Sigmoid colon (tissue), 7 donors: Measurements from ENCODE around the gene SYK. TPM values are rescaled to one million over a fixed set of nuclear protein-coding genes. Genes with fewer than 3 reads are reported as not detected.

Experiments used
- DNase-seq: peaks from one replicate; pipeline ENCODE4 v3.0.0-alpha.2; 2019
- H3K27ac ChIP-seq, 4 donors: fragments of 200-600 bp; sonication (generic); one replicate each; pipeline ENCODE4 v1.5.1; 2016 to 2019; ENCODE audit warnings: mild to moderate bottlenecking in 1 of 4
- H3K27me3 ChIP-seq, 3 donors: fragments of 200-600 bp; sonication (generic); one replicate each; pipeline ENCODE4 v1.5.1; 2019; ENCODE audit warnings: mild to moderate bottlenecking in 1 of 3
- H3K36me3 ChIP-seq, 4 donors: fragments of 200-600 bp; sonication (generic); one replicate each; pipeline ENCODE4 v1.5.1; 2016 to 2019
- H3K4me1 ChIP-seq, 4 donors: fragments of 200-600 bp; sonication (generic); one replicate each; pipeline ENCODE4 v1.5.1; 2017 to 2019
- H3K4me3 ChIP-seq, 4 donors: fragments of 200-600 bp; sonication (generic); one replicate each; pipeline ENCODE4 v1.5.1; 2017 to 2019; ENCODE audit warnings: mild to moderate bottlenecking in 2 of 4, moderate library complexity in 1 of 4
- H3K9me3 ChIP-seq, 4 donors: fragments of 200-600 bp in 3 of 4; sonication (generic) in 3 of 4; one replicate each; pipeline versions ENCODE4 v1.5.1 to v1.6.1; 2013 to 2019
- EP300 ChIP-seq, 4 donors: sonication (generic); formaldehyde crosslinking; IDR thresholded peaks; one replicate each; pipeline ENCODE4 v1.6.1; 2017; ENCODE audit warnings: antibody characterized with exemption in 4 of 4
- POLR2A ChIP-seq, 2 donors: fragments of 450-650 bp; IDR thresholded peaks; one replicate each; pipeline ENCODE4 v1.6.1; 2016; ENCODE audit warnings: antibody characterized with exemption in 2 of 2, mild to moderate bottlenecking in 2 of 2, moderate library complexity in 2 of 2
- POLR2AphosphoS5 ChIP-seq, 4 donors: sonication (generic); formaldehyde crosslinking; IDR thresholded peaks; one replicate each; pipeline ENCODE4 v1.6.1; 2017; ENCODE audit warnings: antibody characterized with exemption in 4 of 4
- WGBS, 2 donors: extraction: QIAGEN DNeasy Blood & Tissue Kit; methylation state at CpG; one replicate each; pipeline ENCODE4 v1.1.7; 2013; 5-methylcytosine and 5-hydroxymethylcytosine counted together
- intact Hi-C: fragments of 100-400 bp; cut with DNase I; formaldehyde crosslinking; loops from one replicate; pipeline ENCODE4 v1.15.1; 2023
- polyA plus RNA-seq, 3 donors: library from polyadenylated mRNA; stranded (reverse); fragments of 200-250 nt; gene quantifications; one replicate each; pipeline ENCODE4 v1.2.3, GENCODE V29; 2013
- total RNA-seq, 4 donors: library from RNA; depleted of rRNA; stranded (reverse); fragments of >200 nt; gene quantifications; one replicate each; pipeline ENCODE4 v1.1.0, GENCODE V29; 2016
- TF ChIP-seq, protein P1 (sequence below), 4 experiments: fragments of 450-650 bp in 3 of 4; fragments of 200-600 bp in 1 of 4; IDR thresholded peaks; one replicate each; pipeline ENCODE4 v1.5.1; 2016 to 2019; ENCODE audit warnings: antibody characterized with exemption in 4 of 4, mild to moderate bottlenecking in 3 of 4, moderate library complexity in 2 of 4
- donor health status: healthy with polysubstance abuse.
- donor health status: Bipolar disorder and iron deficiency.
- donor health status: healthy.

The SYK gene
- total and polyA plus RNA-seq, 7 donors: 7.8 to 35.8 (median 16.4) TPM

DNA sequence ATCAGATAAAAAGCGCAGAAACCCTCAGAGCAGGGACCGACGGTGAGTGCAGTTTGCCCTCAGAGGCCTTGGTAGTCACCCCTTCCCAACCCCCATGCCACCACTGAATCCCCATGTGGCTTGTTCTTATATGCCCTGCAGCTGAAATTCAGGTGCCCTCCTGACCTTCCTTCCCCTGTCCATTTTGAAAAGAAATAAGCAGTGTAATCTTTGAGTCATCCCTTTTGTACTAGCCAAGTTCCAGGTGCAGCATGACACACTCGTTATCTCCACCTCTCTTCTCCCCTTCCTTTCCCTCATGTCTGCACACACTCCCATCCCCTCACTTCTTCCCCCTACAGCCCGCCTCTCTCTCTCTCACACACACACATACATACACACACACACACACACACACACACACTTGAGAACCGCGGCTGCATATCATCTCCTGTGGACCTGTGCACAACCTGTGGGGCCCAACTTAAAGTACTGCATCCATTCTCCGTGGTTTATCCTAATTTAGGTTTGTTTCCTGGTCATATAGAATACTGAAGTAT lies 53.1 kb downstream of the SYK start:
- Histone ChIP-seq H3K9me3 (no peaks in the 10 kb centered on the region), H3K27ac (no peak overlapping the region), H3K4me1 (no peaks in the 10 kb centered on the region), H3K4me3 (no peak overlapping the region), H3K27me3 (no peaks in the 10 kb centered on the region), H3K36me3 (no peaks in the 10 kb centered on the region)
- intact Hi-C loops: no loop called here
- WGBS, 2 donors: 74 to 88% methylated on average over 8 of the region's 8 CpGs
- TF ChIP-seq POLR2AphosphoS5 (IDR thresholded peaks at IDR 0.05) (no peak), POLR2A (IDR thresholded peaks at IDR 0.05) (no peak), EP300 (IDR thresholded peaks at IDR 0.05) (no peak)
- TF ChIP-seq, protein P1, sequence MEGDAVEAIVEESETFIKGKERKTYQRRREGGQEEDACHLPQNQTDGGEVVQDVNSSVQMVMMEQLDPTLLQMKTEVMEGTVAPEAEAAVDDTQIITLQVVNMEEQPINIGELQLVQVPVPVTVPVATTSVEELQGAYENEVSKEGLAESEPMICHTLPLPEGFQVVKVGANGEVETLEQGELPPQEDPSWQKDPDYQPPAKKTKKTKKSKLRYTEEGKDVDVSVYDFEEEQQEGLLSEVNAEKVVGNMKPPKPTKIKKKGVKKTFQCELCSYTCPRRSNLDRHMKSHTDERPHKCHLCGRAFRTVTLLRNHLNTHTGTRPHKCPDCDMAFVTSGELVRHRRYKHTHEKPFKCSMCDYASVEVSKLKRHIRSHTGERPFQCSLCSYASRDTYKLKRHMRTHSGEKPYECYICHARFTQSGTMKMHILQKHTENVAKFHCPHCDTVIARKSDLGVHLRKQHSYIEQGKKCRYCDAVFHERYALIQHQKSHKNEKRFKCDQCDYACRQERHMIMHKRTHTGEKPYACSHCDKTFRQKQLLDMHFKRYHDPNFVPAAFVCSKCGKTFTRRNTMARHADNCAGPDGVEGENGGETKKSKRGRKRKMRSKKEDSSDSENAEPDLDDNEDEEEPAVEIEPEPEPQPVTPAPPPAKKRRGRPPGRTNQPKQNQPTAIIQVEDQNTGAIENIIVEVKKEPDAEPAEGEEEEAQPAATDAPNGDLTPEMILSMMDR (IDR thresholded peaks at IDR 0.05): no peak
- no peak for DNase-seq

DNA sequence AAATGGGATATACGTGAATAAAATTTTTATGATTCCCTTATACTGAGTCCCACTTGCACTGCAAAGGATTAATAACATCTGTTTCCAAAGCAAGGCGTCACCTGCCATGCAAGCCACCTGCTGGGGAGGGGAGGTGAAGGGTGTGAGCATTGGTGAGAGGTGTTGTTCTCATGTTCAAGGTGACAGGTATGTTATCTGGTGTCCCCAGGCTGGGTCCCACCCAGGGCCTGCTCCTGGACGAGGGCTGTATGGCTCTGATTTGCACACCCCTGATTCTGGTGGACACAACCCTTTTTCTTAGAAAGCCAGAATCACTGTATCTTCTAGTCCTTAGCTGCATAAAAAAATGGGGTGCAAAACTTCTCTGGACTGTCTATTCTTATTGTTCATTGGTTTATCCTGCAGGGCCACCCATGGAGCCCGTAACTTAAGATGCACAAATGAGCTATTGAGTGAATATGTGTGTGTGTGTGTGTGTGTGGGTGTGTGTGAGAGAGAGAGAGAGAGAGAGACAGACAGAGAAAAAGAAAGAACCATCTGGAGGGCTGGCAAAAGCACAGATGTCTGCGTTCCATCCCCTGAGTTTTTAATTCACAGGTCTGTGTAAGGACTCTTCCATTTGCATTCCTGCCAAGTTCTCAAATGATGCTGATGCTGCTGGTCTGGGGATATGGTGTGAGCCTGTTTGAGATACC lies 53.7 kb downstream of the SYK start:
- Histone ChIP-seq H3K9me3 (no peaks in the 10 kb centered on the region), H3K4me3 (no peak overlapping the region), H3K36me3 (no peaks in the 10 kb centered on the region), H3K27me3 (no peaks in the 10 kb centered on the region), H3K27ac (no peak overlapping the region), H3K4me1 (no peaks in the 10 kb centered on the region)
- TF ChIP-seq, protein P1 (IDR thresholded peaks at IDR 0.05): no peak
- intact Hi-C loops: no loop called here
- DNase-seq: no peak
- 81 to 84% methylated on average over 5 of the region's 5 CpGs for WGBS, 2 donors

DNA sequence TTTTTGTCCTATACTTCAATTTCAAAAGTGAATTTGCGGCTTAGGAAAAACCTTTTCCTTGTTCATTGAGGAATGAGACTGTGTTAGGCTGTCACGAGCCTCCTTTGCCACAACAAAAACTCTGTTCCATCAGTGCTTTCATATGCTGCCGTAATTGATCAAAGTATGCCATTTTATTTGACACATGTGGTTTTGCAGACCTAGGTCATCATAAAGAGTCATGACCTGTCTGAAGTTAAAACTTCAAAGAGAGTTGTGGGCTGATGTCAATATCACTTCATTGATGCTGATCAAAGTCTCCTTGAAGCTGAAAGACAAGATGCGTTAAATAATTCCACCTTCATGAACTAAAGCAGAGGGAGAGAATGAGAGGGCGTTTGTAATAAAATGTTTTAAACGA lies 55.5 kb downstream of the SYK start:
- Histone ChIP-seq H3K36me3 (no peaks in the 10 kb centered on the region), H3K4me1 (no peaks in the 10 kb centered on the region), H3K4me3 (no peak overlapping the region), H3K27me3 (no peaks in the 10 kb centered on the region), H3K27ac (no peak overlapping the region), H3K9me3 (no peaks in the 10 kb centered on the region)
- TF ChIP-seq POLR2A (IDR thresholded peaks at IDR 0.05) (no peak), EP300 (IDR thresholded peaks at IDR 0.05) (no peak), POLR2AphosphoS5 (IDR thresholded peaks at IDR 0.05) (no peak)
- TF ChIP-seq, protein P1 (IDR thresholded peaks at IDR 0.05): no peak
- intact Hi-C loops: no loop called here
- 62 to 71% methylated on average over 6 of the region's 6 CpGs for WGBS, 2 donors
- no peak for DNase-seq

DNA sequence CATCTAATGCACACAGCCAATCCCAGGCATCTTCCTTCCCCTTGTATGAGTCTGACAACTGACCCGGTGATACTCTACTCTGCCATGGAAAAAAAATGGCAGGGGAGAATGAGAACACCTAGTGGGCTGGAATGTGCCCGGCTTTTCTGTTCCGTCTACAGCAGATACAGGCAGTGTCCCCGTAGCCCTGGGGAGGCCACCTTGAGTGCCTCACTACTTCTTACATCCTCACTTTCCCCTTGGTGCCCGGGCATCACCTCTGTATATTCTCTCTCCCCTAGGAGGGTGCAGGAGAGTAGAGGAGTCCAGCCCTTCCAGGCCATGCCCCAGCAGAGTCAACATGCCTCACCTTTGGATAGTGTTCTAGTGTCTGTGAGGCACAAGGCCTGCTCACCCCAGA lies 56.2 kb downstream of the SYK start:
- WGBS, 2 donors: 88 to 96% methylated on average over 5 of the region's 5 CpGs
- no peak overlapping the region for H3K4me3 ChIP-seq
- DNase-seq: no peak
- no peaks in the 10 kb centered on the region for H3K4me1 ChIP-seq
- intact Hi-C loops: no loop called here
- TF ChIP-seq, protein P1 (IDR thresholded peaks at IDR 0.05): no peak
- TF ChIP-seq EP300 (IDR thresholded peaks at IDR 0.05) (no peak), POLR2AphosphoS5 (IDR thresholded peaks at IDR 0.05) (no peak), POLR2A (IDR thresholded peaks at IDR 0.05) (no peak)
- H3K27ac ChIP-seq: no peak overlapping the region
- H3K36me3 ChIP-seq: no peaks in the 10 kb centered on the region
- no peaks in the 10 kb centered on the region for H3K9me3 ChIP-seq
- H3K27me3 ChIP-seq: no peaks in the 10 kb centered on the region

DNA sequence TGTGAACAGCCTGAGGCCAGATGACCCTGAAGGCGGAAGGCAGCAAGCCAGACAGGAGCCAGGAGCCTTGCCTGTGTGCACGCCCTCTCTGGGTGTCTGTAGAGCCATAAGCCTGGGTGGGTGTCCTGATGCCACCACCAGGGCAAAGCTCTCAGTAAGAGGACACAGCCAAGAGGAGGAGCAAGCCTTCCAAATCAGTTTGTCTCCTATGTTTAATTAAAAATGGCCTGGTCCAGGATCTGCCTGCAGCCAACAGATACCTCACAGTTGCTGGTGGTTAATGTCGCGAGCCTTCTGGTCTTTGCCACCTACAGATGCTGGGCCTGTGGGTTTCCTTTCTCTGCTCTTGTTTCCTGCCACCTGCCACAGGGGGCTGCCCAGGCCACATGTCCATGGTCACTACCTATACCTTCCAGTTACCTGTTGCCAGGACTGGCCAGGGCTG lies 56.9 kb downstream of the SYK start:
- Histone ChIP-seq H3K4me3 (no peak overlapping the region), H3K27ac (no peak overlapping the region), H3K9me3 (no peaks in the 10 kb centered on the region), H3K27me3 (no peaks in the 10 kb centered on the region), H3K36me3 (no peaks in the 10 kb centered on the region), H3K4me1 (no peaks in the 10 kb centered on the region)
- WGBS, 2 donors: 69 to 92% methylated on average over 4 of the region's 4 CpGs
- no peak for DNase-seq
- intact Hi-C loops: no loop called here
- TF ChIP-seq, protein P1 (IDR thresholded peaks at IDR 0.05): no peak
- TF ChIP-seq POLR2A (IDR thresholded peaks at IDR 0.05) (no peak), EP300 (IDR thresholded peaks at IDR 0.05) (no peak), POLR2AphosphoS5 (IDR thresholded peaks at IDR 0.05) (no peak)
